Stimulated activated CD4-positive, alpha-beta T cell treated with anti-CD3 and anti-CD28 coated beads, Interleukin-15, amount 100 ng/mL, for 24 hours (primary cell): ENCODE measurements around the gene DEPDC5.
"Not testable (repeated sequence)": the region's sequence is repeated elsewhere in the genome, so short reads cannot be mapped to it uniquely, and the experiment has no call there.

Experiments used
- DNase-seq: peaks from one replicate; pipeline ENCODE4 v3.0.0-alpha.2; 2020

DEPDC5 gene

DNA sequence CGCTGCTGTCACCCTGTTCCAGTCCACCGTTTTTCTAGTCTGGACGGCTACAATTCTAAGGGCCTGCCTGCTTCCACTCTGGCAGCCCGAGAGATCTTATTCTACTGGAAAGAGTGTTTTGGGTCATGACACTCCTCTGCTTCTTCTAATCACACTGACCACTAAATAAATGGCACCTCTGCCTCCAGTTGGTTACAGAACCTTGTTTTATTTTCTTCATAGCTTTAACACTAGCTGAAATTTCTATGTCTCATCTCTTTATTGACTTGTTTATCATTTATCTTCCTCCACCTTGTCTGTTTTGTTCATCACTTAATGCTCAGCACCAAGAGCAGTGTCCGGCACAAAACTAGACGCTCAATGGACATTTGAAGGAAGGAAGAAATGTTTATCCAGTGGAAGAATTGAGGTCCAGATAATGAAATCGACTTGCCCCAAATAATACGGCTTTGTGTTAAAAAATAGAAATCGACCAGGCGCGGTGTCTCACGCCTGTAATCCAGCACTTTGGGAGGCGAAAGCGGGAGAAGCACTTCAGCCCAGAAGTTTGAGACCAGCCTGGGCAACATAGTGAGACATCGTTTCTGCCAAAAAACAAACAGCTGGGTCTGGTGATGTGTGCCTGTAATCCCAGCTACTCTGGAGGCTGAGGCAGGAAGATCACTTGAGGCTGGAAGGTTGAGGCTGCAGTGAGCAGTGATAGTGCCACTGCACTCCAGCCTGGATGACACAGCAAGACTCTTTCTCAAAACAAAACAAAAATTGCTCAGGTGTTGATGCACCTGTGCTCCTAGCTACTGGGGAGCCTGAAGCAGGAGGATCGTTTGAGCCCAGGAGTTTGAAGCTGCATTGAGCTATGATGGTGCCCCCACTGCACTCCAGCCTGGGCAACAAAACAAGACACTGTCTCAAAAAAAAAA, 3.2 kb upstream of the DEPDC5 start:
- no peak for DNase-seq

DNA sequence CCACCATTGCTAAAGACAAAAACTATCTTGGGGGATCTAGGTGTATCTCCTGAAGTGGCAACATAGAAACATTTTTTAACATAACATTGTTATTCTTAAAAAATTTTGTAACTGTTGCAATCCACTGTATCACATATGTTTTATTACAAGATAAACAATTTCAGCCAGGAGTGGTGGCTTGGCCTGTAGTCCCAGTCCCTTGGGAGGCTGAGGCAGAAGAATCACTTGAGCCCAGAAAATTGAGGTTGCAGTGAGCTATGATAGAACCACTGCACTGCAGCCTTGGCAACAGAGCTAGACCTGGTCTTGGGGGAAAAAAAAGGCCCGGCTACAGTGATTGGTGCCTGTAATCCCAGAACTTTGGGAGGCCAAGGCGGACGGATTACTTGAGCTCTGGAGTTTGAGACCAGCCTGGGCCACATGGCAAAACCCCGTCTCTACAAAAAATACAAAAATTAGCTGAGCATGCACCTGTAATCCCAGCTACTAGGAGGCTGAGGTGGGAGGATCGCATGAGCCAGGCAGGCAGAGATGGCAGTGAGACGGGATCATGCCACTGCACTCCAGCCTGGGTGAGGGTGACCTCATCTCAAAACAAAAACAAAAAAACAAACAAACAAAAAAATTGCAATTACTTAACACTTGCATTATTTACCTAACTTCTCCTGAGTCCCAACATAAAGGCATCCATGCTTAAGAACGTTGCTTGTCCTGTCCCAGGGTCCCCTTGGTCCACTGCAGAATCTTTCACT, 1.5 kb upstream of the DEPDC5 start:
- DNase-seq, result no peak

DNA sequence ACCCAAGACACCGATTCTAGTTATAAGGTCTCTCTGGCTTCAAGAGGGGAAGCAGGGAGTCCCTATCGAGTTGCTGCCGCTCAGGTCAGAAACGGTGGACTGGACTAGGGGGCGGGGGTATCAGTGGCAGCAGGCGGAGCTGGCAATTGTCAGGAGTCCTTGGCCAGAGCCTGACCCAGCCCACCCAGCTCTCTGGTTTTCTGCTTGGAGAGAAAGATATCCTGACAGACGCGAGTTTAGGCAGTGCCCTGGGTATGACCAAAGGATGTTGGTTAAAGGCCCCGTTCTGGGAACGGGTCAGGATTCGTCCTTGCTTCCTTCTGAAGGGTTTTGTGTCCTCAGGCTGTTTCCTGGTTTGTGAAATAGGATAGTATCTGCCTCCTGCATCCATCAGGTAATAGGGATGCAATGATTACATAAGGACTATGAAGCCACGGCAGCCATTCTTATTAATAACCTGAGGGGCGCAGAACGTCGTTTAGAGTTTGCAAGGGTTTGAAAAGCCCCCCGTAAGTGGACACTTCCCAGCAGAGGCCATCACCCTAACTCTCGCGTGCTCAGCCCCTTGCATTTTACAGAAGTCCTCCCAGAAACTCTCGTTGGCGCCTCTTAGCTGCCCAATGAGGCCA, 700 bp upstream of the DEPDC5 start:
- peak; percentile 13 for DNase-seq

DNA sequence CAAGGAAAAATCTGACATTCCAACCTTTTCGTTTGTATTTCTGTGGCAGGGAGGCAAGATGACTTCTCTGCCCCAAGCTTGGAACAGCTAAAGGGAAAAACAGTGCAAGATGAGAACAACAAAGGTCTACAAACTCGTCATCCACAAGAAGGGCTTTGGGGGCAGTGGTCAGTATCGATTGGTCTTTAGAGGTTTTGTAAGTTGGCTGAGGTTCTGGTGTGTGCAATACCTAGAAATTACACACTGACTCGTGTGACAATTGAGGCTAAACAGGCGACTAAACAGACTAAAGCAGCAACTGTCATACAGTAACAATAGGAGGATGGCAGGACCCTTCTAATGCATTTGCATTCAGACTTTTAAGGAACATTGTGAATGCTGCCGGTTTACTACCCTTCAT, 994 bp downstream of the DEPDC5 start:
- DNase-seq, result no peak

DNA sequence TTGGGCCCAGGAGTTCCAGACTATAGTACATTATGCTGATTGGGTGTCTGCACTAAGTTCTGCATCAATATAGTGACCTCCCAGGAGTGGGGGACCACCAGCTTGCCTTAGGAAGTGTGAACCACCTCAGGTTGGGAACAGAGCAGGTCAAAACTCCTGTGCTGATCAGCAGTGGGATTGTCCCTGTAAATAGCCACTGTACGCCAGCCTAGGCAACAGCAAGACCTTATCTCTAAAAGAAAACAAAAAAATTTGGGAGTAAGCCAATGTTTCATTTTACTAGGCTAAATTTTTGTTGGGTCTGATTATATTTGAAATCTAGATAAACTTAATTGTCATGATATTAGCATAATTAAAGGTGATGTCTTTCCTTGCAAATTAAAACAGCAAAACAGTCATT, 3.4 kb downstream of the DEPDC5 start:
- DNase-seq, result no peak

DNA sequence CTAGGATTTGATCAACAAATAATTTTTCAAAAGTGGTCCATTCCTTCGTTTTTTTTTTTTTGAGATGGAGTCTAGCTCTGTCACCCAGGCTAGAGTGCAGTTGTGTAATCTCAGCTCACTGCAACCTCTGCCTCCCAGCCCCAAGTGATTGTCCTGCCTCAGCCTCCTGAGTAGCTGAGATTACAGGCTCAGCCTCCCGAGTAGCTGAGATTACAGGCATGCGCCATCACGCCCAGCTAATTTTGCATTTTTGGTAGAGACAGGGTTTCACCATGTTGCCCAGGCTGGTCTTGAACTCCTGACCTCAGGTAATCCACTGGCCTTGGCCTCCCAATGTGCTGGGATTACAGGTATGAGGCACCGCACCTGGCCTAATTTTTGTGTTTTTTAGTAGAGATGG, 5.0 kb downstream of the DEPDC5 start:
- DNase-seq, result not testable (repeated sequence)

DNA sequence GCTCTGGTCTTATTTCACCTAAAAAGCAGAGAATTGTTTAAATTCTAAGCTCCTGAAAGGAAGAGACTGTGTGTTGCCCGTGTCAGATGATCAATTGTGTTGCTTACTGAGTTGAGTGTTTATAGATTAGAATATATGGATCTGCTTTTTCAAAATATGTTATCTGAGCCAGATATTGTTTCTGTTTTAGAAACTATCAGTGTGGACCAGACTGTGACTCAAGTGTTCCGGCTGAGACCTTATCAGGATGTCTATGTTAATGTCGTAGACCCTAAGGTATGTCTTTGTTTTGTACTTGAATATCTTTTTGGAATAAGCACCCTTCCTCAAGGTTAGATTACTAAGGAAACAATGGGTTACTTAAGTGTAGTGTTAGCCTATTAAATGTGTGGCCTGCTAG, 11.0 kb downstream of the DEPDC5 start:
- no peak for DNase-seq

DNA sequence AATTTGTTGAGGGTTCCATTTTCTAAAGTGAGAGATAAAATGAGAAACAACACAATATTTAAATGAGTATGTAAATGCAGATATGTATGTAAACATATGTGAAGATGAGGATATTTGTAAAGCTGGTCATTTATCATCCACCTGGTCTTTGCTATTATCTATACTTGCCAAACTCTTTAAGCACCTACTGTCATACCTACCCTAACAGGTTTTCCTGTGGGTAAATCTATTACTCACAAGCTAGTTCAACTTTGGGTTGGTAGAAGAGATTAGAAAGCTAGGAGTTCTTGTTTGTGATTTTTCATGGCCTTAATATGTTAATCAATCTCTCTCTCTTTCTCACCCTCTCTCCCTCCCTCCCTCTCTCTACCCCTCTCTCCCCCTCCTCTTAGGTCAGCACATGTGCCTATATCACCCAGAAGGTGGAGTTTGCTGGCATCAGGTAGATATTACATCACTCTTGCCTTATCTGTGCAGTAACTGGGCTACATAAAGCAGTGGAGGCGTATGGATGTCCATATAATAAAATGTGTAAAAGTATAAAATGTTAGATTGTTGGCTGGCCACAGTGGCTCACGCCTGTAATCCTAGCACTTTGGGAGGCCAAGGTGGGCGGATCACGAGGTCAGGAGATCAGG, 14.7 kb downstream of the DEPDC5 start:
- DNase-seq, result no peak

DNA sequence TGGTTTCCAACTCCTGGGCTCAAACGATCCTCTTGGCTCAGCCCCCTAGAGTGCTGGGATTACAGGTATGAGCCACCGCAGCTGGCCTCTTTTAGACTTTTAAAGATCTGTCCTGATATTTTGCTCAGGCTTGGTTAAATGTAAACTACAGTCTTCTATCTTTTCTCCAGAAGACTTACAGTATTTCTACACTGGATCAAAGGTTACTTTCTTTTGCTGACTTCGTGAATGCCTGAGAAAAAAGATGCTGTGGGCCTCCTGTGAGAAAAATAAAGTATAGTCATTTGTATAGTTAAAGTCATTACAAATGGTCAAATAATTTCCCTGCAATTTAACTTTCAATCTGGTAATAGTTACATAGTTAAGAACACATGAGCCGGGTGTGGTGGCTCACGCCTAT, 19.6 kb downstream of the DEPDC5 start:
- DNase-seq, result no peak

DNA sequence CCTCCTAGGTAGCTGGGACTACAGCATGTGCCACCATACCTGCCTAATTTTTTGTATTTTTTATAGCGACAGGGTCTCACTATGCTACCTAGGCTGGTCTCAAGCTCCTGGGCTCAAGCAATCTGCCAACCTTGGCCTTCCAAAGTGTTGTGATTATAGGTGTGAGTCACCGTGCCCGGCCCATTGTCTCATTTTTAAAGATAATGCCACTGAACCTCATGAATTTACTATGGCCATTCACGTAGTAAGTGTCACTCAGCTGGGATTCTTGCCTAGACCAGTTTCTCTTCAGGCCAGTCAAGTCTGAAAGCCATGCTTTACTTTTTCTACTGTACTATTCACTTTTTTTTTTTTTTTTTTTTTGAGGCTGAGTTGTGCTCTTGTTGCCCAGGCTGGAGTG, 22.4 kb downstream of the DEPDC5 start:
- no peak for DNase-seq

DNA sequence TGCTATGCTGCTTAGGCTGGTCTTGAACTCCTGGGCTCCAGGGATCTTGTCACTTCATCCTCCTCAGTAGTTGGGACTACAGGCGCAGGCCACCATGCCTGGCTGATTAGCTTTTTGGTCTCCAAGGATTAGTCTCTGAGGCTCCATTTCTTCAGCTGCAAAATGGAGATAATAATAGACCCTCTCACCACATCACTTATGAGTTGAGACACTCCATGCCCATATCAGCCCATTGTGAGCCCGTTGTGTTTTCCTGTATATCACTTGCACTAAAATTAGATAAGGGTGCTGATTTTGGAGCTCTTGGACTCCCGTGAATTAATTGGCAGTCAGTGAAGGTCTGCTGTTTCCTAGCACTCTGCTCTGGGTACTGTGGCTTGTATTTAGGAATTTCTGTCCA, 36.0 kb downstream of the DEPDC5 start:
- DNase-seq, result no peak

DNA sequence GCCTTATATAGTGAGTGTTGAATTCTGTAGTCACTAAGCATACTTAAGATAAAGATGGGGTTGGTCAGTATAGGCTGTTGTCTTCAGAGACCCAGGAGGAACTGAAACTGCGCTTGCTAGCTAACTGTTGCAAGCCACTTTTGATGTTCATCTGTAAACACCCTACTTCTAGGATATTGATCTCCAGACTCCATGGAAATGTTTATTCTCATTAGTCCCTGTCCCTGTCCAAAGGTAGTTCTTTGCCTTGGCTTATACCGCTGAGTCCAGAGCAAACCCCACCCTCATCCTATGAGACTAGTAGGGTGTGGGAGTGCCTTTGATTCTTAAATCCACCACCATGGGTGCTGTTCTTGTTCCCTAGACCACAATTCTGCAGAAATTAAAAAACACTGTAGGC, 36.4 kb downstream of the DEPDC5 start:
- no peak for DNase-seq

DNA sequence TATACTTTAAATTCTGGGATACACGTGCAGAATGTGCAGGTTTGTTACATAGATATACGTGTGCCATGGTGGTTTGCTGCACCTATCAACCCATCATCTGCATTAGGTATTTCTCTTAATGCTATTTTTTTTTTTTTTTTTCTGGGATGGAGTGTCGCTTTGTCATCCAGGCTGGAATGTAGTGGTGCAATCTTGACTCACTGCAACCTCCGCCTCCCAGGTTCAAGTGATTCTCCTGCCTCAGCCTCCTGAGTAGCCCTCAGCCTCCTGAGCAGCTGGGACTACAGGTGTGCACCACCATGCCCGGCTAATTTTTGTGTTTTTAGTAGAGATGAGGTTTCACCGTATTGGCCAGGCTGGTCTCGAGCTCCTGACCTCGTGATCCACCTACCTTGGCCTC, 45.5 kb downstream of the DEPDC5 start:
- DNase-seq, result not testable (repeated sequence)

DNA sequence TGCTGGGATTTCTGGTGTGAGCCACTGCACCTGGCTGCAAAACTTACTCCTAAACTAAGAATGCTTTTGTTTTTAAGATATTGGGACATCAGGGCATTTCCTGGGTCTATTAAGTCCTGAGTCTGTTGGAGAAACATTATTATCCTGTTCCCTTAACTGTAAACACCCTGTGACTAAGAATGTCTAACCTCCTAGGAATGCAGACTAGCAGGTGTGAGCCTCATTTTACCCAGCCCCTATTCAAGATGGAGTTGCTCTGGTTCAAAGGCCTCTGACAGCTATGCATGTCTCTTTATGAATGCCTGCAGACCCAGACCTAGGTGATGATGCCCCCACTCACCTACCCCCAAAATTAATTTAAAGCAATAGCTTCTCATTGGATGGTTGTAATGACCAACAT, 46.2 kb downstream of the DEPDC5 start:
- no peak for DNase-seq

DNA sequence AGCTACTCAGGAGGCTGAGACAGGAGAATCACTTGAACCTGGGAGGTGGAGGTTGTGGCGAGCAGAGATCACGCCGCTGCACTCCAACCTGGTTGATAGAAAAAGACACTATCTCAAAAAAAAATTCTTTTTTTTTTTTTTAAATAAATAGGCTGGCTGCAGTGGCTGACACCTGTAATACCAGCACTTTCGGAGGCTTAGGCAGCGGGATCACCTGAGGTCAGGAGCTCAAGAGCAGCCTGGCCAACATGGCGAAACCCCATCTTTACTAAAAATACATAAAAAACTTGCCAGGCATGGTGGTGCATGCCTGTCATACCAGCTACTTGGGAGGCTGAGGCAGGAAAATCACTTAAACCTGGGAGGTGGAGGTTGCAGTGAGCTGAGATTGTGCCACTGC, 47.0 kb downstream of the DEPDC5 start:
- DNase-seq, result not testable (repeated sequence)

DNA sequence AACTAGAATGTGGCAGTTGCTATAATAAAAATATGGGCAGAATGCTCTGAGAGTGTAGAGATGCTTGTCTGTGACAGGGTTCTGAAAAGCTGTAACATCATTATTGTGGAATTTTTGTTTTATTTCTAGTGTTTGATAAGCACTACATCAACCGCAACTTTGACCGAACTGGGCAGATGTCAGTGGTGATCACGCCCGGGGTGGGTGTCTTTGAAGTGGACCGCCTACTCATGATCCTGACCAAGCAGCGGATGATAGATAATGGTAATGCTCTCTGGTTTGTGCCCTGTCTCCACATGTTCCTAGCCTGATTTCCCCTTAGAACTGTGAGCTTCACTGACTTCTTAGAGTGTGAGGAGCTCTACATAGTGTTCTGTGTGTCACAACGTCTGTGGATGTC, 48.8 kb downstream of the DEPDC5 start:
- no peak for DNase-seq

DNA sequence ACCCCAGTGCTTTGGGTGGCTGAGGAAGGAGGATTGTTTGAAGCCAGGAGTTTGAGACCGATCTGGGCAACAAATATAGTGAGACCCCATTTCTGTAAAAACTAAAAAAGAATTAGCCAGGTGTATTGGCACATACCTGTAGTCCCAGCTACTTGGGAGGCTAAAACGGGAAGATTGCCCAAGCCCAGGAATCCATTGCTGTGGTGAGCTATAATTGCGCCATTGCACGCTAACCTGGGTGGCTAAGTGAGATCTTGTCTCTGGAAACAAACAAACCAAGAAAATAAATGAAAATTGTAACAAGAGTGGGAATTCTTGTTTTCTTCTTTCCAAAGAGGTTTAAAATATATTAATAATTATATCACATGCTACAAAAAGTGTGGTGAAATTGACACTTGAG, 52.9 kb downstream of the DEPDC5 start:
- DNase-seq, result no peak

DNA sequence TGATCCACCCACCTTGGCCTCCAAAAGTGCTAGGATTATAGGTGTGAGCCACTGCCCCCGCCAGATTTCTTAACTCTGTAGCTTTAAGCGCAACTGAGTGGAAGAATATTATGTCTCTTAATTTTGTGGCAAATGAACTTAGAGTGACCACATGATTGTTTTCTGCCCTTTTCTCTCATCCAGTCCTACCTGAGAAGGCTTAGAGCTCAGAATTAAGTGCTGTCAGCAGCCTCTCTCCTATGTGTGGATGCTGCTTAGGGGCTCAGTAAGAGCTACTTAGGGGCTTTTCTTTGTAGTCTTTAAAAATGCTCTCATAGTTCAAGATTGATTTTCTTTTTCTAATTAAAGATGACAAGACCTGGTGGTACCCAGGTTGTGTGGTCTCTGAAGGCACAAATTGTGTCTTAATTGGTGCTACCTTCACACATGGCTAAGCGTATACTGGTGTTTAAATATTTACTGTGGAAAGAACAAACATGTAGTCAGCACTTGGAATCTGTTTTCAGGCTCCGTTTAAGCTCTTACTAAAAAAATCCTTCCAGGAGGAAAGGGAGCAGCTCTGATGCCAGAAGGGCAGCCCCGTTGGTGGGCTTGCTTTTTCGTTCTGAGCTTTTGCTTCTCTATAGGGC, 59.3 kb downstream of the DEPDC5 start:
- DNase-seq, result no peak

DNA sequence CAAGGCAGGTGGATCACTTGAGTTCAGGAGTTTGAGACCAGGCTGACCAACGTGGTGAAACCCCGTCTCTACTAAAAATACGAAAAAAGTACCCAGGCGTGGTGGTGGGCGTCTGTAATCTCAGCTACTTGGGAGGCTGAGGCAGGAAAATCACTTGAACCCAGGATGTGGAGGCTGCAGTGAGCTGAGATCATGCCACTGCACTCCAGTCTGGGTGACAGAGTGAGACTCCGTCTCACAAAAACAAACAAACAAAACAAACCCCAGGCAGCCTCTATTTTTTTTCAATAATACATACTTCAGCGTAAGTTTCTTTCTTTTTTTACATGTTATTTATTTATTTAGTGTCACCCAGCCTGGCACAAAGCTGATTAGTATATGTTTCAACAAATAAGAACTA, 60.1 kb downstream of the DEPDC5 start:
- not testable (repeated sequence) for DNase-seq

DNA sequence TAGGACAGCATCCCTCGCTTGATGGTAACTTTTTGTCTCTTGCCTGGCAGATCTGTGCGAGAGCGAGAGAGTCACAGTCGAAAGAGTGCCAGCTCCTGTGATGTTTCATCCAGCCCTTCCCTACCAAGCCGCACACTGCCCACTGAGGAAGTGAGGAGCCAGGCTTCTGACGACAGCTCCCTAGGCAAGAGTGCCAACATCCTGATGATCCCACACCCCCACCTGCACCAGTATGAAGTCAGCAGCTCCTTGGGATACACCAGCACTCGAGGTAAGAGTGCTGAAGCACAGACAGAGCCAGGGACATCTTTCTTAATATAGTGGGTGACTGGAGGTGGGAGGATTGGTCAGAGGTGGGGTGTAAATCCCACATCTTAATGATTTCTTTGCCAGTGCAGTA, 61.1 kb downstream of the DEPDC5 start:
- no peak for DNase-seq

DNA sequence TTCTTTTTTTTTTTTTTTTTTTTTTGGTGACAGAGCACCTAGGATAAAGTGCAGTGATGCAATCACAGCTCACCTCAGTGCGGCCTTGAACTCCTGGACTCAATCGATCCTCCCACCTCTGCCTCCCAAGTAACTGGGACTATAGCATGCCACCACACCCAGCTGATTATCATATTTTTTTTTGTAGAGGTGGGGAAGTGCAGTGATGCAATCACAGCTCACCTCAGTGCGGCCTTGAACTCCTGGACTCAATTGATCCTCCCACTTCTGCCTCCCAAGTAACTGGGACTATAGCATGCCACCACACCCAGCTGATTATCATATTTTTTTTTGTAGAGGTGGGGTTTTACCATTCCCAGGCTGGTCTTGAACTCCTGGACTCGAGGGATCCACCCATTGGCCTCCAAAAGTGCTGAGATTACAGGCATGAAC, 61.6 kb downstream of the DEPDC5 start:
- not testable (repeated sequence) for DNase-seq

DNA sequence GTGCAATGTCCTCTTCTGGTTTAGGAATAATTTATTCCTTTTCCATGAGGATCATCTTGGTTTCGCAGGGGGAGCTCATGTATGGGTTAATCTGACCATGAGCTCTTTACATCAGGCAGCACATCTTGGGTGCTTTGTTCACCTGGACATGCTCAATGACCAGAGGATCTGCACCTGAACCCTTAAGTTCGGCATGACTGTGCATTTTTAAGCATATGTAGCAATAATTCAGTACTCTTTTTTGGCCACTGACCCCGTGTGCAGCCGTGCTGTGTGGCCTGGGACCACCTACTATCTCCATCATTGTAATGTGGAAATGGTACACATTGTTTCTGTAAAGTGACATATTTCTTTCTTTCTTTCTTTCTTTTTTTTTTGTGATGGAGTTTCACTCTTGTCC, 62.9 kb downstream of the DEPDC5 start:
- no peak for DNase-seq
